Liver (tissue), 9 donors: ENCODE data around the gene KRTAP4-11. TPM values are rescaled to one million over a fixed set of nuclear protein-coding genes. Genes with fewer than 3 reads are reported as not detected.
"Not testable (repeated sequence)": the region's sequence is repeated elsewhere in the genome, so short reads cannot be mapped to it uniquely, and the experiment has no call there.

Experiments
- DNase-seq: peaks from one replicate; pipeline ENCODE4 v3.0.0-alpha.2; 2017; ENCODE audit warnings: low spot score
- H3K27ac ChIP-seq, 2 donors: one replicate each; pipeline ENCODE4 v1.7.0; 2013; ENCODE audit warnings: inconsistent platforms in 2 of 2, low read length in 2 of 2, control low read depth in 1 of 2, low read depth in 1 of 2, mild to moderate bottlenecking in 1 of 2
- H3K27me3 ChIP-seq, 4 donors: one replicate each; pipeline versions ENCODE4 v1.6.1 to v1.7.0; 2013; ENCODE audit warnings: low read length in 3 of 4, inconsistent platforms in 1 of 4, mild to moderate bottlenecking in 1 of 4, moderate library complexity in 1 of 4; ENCODE audit not compliant: control insufficient read depth in 4 of 4, insufficient read depth in 4 of 4
- H3K36me3 ChIP-seq, 4 donors: one replicate each; pipeline versions ENCODE4 v1.6.1 to v1.7.0; 2013; ENCODE audit warnings: low read length in 3 of 4, mild to moderate bottlenecking in 3 of 4, low read depth in 1 of 4, moderate library complexity in 1 of 4; ENCODE audit not compliant: control insufficient read depth in 4 of 4, insufficient read depth in 3 of 4
- H3K4me1 ChIP-seq, 4 donors: one replicate each; pipeline versions ENCODE4 v1.6.1 to v1.7.0; 2013; ENCODE audit warnings: low read length in 3 of 4, mild to moderate bottlenecking in 3 of 4, moderate library complexity in 1 of 4; ENCODE audit not compliant: control insufficient read depth in 4 of 4, insufficient read depth in 4 of 4
- H3K4me3 ChIP-seq, 3 donors: one replicate each; pipeline versions ENCODE4 v1.6.1 to v1.7.0; 2013; ENCODE audit warnings: low read length in 3 of 3, control low read depth in 1 of 3, low read depth in 1 of 3, mild to moderate bottlenecking in 1 of 3
- H3K9ac ChIP-seq, 2 donors: one replicate each; pipeline ENCODE4 v1.7.0; 2013; ENCODE audit warnings: low read length in 2 of 2, mild to moderate bottlenecking in 2 of 2, moderate library complexity in 2 of 2, control low read depth in 1 of 2, low read depth in 1 of 2
- H3K9me3 ChIP-seq, 4 donors: one replicate each; pipeline versions ENCODE4 v1.6.1 to v1.7.0; 2013; ENCODE audit warnings: low read length in 3 of 4; ENCODE audit not compliant: control insufficient read depth in 4 of 4
- FOXA1 ChIP-seq: IDR thresholded peaks from 2 replicates; pipeline ENCODE4 v1.6.1; 2016; ENCODE audit warnings: antibody characterized with exemption
- FOXA2 ChIP-seq: IDR thresholded peaks from 2 replicates; pipeline ENCODE4 v1.6.1; 2016; ENCODE audit warnings: antibody characterized with exemption
- GABPA ChIP-seq, 2 donors: IDR thresholded peaks in 1 of 2; conservative IDR thresholded peaks in 1 of 2; 2 replicates each; pipeline ENCODE4 v1.6.1; 2016; ENCODE audit warnings: antibody characterized with exemption in 2 of 2, mild to moderate bottlenecking in 1 of 2, moderate library complexity in 1 of 2
- HNF4G ChIP-seq: IDR thresholded peaks from 2 replicates; pipeline ENCODE4 v1.6.1; 2016; ENCODE audit warnings: antibody characterized with exemption
- JUND ChIP-seq, 2 donors: IDR thresholded peaks; 2 replicates each; pipeline ENCODE4 v1.6.1; 2016; ENCODE audit warnings: antibody characterized with exemption in 2 of 2
- RAD21 ChIP-seq, 2 donors: IDR thresholded peaks; 2 replicates each; pipeline ENCODE4 v1.6.1; 2016; ENCODE audit warnings: antibody characterized with exemption in 2 of 2, mild to moderate bottlenecking in 2 of 2
- SP1 ChIP-seq: IDR thresholded peaks from 2 replicates; pipeline ENCODE4 v1.6.1; 2018; ENCODE audit warnings: antibody characterized with exemption, mild to moderate bottlenecking
- TAF1 ChIP-seq: conservative IDR thresholded peaks from 2 replicates; pipeline ENCODE4 v1.6.1; 2016; ENCODE audit warnings: antibody characterized with exemption, mild to moderate bottlenecking
- WGBS: extraction: QIAGEN DNeasy Blood & Tissue Kit; methylation state at CpG from one replicate; pipeline ENCODE4 v1.1.7; 2013; 5-methylcytosine and 5-hydroxymethylcytosine counted together
- polyA plus RNA-seq, 2 donors: library from polyadenylated mRNA; stranded (reverse) in 1 of 2; unstranded in 1 of 2; fragments of 200-250 nt in 1 of 2; fragments of >200 nt in 1 of 2; fragmentation: Nextera tagmentation in 1 of 2; extraction: Ambion mirVana in 1 of 2; gene quantifications; one replicate each; pipeline versions ENCODE4 v1.2.1 to v1.2.3, GENCODE V29; 2013 to 2015
- total RNA-seq, 2 donors: library from RNA; depleted of rRNA; stranded (reverse); fragments of >200 nt; gene quantifications; one replicate each; pipeline ENCODE4 v1.2.3, GENCODE V29; 2014
- TF ChIP-seq, protein P1 (sequence below): fragments of 150-350 bp; IDR thresholded peaks from 2 replicates; pipeline ENCODE4 v1.5.1; 2017; ENCODE audit warnings: improper control_type of control experiment, low read depth, low read length; ENCODE audit not compliant: missing input control
- TF ChIP-seq, protein P2 (sequence below): IDR thresholded peaks from 2 replicates; pipeline ENCODE4 v1.6.1; 2016; ENCODE audit warnings: antibody characterized with exemption
- TF ChIP-seq, protein P3 (sequence below): IDR thresholded peaks from 2 replicates; pipeline ENCODE4 v1.6.1; 2016; ENCODE audit warnings: antibody characterized with exemption, mild to moderate bottlenecking
- TF ChIP-seq, protein P4 (sequence below): IDR thresholded peaks from 2 replicates; pipeline ENCODE4 v1.6.1; 2016; ENCODE audit warnings: antibody characterized with exemption
- donor health status: healthy.
- donor health status: healthy.
- donor health status: healthy.
- donor health status: healthy.
- donor health status: healthy.

Gene KRTAP4-11
- total and polyA plus RNA-seq, 4 donors, result not detected

DNA sequence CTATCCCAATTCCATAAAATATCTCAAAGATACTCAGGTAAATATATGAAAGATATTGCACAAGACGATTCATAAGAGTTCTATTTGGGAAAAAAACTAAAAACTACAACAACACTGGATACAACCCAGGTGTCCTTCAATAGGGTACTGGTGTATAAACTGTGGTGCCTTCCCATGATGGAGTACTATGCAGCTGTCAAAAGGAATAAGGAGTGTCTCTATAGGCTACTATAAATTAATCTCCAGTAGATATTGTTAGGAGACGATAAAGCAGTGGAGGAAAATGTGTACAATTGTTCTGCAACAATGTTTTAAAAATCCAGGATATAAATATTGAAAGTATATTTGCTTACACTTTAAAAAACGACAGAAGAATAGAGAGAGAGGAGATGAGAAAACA lies 8.2 kb upstream of the KRTAP4-11 start:
- no peaks in the 10 kb centered on the region for H3K4me1 ChIP-seq
- H3K4me3 ChIP-seq, result no peak overlapping the region
- H3K36me3 ChIP-seq, result no peaks in the 10 kb centered on the region
- no peak overlapping the region for H3K9ac ChIP-seq
- no peak overlapping the region for H3K27ac ChIP-seq
- WGBS, result 75% methylated on average over 3 of the region's 3 CpGs
- H3K9me3 ChIP-seq, result no peaks in the 10 kb centered on the region
- DNase-seq, result no peak
- no peak for TF ChIP-seq JUND (IDR thresholded peaks at IDR 0.05)
- TF ChIP-seq, protein P1, sequence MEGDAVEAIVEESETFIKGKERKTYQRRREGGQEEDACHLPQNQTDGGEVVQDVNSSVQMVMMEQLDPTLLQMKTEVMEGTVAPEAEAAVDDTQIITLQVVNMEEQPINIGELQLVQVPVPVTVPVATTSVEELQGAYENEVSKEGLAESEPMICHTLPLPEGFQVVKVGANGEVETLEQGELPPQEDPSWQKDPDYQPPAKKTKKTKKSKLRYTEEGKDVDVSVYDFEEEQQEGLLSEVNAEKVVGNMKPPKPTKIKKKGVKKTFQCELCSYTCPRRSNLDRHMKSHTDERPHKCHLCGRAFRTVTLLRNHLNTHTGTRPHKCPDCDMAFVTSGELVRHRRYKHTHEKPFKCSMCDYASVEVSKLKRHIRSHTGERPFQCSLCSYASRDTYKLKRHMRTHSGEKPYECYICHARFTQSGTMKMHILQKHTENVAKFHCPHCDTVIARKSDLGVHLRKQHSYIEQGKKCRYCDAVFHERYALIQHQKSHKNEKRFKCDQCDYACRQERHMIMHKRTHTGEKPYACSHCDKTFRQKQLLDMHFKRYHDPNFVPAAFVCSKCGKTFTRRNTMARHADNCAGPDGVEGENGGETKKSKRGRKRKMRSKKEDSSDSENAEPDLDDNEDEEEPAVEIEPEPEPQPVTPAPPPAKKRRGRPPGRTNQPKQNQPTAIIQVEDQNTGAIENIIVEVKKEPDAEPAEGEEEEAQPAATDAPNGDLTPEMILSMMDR, result no peak
- TF ChIP-seq FOXA2, result no peak
- TF ChIP-seq, protein P2, sequence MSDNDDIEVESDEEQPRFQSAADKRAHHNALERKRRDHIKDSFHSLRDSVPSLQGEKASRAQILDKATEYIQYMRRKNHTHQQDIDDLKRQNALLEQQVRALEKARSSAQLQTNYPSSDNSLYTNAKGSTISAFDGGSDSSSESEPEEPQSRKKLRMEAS, result no peak
- TF ChIP-seq SP1, result no peak
- TF ChIP-seq FOXA1, result no peak
- TF ChIP-seq, protein P3, sequence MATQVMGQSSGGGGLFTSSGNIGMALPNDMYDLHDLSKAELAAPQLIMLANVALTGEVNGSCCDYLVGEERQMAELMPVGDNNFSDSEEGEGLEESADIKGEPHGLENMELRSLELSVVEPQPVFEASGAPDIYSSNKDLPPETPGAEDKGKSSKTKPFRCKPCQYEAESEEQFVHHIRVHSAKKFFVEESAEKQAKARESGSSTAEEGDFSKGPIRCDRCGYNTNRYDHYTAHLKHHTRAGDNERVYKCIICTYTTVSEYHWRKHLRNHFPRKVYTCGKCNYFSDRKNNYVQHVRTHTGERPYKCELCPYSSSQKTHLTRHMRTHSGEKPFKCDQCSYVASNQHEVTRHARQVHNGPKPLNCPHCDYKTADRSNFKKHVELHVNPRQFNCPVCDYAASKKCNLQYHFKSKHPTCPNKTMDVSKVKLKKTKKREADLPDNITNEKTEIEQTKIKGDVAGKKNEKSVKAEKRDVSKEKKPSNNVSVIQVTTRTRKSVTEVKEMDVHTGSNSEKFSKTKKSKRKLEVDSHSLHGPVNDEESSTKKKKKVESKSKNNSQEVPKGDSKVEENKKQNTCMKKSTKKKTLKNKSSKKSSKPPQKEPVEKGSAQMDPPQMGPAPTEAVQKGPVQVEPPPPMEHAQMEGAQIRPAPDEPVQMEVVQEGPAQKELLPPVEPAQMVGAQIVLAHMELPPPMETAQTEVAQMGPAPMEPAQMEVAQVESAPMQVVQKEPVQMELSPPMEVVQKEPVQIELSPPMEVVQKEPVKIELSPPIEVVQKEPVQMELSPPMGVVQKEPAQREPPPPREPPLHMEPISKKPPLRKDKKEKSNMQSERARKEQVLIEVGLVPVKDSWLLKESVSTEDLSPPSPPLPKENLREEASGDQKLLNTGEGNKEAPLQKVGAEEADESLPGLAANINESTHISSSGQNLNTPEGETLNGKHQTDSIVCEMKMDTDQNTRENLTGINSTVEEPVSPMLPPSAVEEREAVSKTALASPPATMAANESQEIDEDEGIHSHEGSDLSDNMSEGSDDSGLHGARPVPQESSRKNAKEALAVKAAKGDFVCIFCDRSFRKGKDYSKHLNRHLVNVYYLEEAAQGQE, result no peak
- TF ChIP-seq RAD21 (IDR thresholded peaks at IDR 0.05), result no peak
- TF ChIP-seq TAF1, result no peak
- H3K27me3 ChIP-seq, result no peaks in the 10 kb centered on the region

DNA sequence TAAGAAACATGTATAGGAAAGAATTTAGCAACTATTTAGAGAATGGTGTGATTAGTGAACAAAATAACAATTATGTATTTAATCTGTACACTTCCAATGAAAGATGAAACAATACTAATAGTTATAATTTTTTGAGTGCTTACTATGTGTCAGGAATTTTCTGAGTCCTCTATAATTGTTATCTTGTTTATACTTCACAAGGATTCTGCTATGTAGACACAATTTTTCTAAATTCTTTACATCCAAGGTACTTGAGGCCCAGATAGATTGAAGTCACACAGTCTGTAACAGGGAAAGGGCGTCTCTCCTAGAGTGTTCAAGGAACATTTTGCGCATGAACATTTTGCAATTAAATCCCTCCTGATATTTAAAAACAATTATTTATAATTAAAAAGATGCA lies 6.9 kb upstream of the KRTAP4-11 start:
- no peak overlapping the region for H3K9ac ChIP-seq
- H3K9me3 ChIP-seq, result no peaks in the 10 kb centered on the region
- no peak for DNase-seq
- H3K27ac ChIP-seq, result no peak overlapping the region
- no peaks in the 10 kb centered on the region for H3K27me3 ChIP-seq
- H3K36me3 ChIP-seq, result no peaks in the 10 kb centered on the region
- H3K4me3 ChIP-seq, result no peak overlapping the region
- no peaks in the 10 kb centered on the region for H3K4me1 ChIP-seq
- TF ChIP-seq, protein P2, result no peak
- TF ChIP-seq, protein P4, sequence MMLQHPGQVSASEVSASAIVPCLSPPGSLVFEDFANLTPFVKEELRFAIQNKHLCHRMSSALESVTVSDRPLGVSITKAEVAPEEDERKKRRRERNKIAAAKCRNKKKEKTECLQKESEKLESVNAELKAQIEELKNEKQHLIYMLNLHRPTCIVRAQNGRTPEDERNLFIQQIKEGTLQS, result no peak
- TF ChIP-seq HNF4G (no peak), GABPA (IDR thresholded peaks at IDR 0.05 in 1 of 2, conservative IDR thresholded peaks at IDR 0.05 in 1 of 2) (no peak), TAF1 (no peak)
- 91% methylated on average over 2 of the region's 2 CpGs for WGBS

DNA sequence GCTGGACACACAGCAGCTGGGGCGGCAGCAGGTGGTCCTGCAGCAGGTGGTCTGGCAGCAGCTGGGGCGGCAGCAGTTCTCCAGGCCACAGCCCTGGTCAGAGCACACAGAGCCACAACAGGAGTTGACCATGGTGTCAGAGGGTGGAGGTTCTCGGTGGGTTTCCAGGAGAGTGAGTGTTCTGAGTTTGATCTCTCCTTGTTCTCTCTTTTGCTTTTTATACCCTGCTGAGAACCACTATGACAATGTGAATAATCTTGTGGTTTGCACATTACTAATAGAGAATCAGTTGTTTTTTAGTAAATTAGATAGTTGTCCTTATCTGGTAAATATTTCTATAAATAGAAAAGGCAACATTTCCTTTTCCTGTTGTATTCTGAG lies 5.8 kb upstream of the KRTAP4-11 start, which contains the start of gene KRTAP4-12:
KRTAP4-12 (minus strand) TSS at position 192 of the 381 bp plus-strand sequence; CDS start at position 132, 60 bp downstream.
- H3K9ac ChIP-seq, H3K27me3 ChIP-seq, H3K36me3 ChIP-seq, DNase-seq, H3K9me3 ChIP-seq, H3K27ac ChIP-seq, H3K4me3 ChIP-seq, H3K4me1 ChIP-seq: not testable (repeated sequence)
- 79% methylated on average over 3 of the region's 3 CpGs for WGBS

DNA sequence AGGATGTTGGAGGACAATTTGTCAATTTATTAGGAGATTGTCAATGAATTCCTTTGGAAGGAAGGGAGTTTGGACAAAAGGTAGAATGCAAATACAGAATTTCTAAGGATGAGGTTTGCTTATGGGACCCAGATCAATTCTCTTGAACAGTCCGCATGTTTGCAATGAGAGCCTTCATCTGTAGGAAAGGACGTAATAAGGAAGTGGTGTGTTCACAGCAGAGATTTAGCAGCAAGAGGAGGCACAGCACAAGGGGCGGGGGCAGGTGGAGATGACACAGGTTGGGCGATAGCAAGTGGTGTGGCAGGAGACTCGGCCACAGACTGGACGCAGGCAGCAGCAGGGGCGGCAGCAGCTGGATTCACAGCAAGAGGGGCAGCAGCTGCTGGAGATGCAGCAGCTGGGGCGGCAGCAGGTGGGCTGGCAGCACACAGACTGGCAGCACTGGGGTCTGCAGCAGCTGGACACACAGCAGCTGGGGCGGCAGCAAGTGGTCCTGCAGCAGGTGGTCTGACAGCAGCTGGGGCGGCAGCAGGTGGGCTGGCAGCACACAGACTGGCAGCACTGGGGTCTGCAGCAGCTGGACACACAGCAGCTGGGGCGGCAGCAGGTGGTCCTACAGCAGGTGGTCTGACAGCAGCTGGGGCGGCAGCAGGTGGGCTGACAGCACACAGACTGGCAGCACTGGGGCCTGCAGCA lies 5.3 kb upstream of the KRTAP4-11 start:
- H3K9me3 ChIP-seq, H3K27ac ChIP-seq, H3K4me1 ChIP-seq, H3K36me3 ChIP-seq, H3K9ac ChIP-seq, H3K4me3 ChIP-seq, H3K27me3 ChIP-seq, DNase-seq: not testable (repeated sequence)
- WGBS, result 80% methylated on average over 12 of the region's 12 CpGs
